Esophagus squamous epithelium (tissue), 4 donors: Measurements from ENCODE around the gene CEMIP.

Experiments
- POLR2A ChIP-seq, 4 donors: fragments of 450-650 bp; IDR thresholded peaks; one replicate each; pipeline ENCODE4 v1.6.1; 2017; ENCODE audit warnings: antibody characterized with exemption in 4 of 4, mild to moderate bottlenecking in 4 of 4, moderate library complexity in 3 of 4
- TF ChIP-seq, protein P1 (sequence below), 6 experiments: fragments of 450-650 bp in 4 of 6; fragments of 200-600 bp in 2 of 6; sonication (generic) in 2 of 6; IDR thresholded peaks; one replicate each; pipeline ENCODE4 v1.5.1; 2016 to 2019; ENCODE audit warnings: antibody characterized with exemption in 6 of 6, mild to moderate bottlenecking in 4 of 6, moderate library complexity in 4 of 6

DNA sequence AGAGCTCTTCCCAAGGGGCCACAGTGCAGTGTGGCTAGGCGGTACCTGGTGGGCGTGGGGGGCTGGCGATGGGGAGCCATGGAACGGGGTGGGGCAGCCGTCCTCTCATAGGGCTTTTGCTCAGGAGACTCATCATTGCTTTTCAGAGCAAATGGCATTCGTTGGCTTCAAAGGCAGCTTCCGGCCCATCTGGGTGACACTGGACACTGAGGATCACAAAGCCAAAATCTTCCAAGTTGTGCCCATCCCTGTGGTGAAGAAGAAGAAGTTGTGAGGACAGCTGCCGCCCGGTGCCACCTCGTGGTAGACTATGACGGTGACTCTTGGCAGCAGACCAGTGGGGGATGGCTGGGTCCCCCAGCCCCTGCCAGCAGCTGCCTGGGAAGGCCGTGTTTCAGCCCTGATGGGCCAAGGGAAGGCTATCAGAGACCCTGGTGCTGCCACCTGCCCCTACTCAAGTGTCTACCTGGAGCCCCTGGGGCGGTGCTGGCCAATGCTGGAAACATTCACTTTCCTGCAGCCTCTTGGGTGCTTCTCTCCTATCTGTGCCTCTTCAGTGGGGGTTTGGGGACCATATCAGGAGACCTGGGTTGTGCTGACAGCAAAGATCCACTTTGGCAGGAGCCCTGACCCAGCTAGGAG, 169.6 kb downstream of the CEMIP start:
- no peak for TF ChIP-seq POLR2A (IDR thresholded peaks at IDR 0.05)
- TF ChIP-seq, protein P1, sequence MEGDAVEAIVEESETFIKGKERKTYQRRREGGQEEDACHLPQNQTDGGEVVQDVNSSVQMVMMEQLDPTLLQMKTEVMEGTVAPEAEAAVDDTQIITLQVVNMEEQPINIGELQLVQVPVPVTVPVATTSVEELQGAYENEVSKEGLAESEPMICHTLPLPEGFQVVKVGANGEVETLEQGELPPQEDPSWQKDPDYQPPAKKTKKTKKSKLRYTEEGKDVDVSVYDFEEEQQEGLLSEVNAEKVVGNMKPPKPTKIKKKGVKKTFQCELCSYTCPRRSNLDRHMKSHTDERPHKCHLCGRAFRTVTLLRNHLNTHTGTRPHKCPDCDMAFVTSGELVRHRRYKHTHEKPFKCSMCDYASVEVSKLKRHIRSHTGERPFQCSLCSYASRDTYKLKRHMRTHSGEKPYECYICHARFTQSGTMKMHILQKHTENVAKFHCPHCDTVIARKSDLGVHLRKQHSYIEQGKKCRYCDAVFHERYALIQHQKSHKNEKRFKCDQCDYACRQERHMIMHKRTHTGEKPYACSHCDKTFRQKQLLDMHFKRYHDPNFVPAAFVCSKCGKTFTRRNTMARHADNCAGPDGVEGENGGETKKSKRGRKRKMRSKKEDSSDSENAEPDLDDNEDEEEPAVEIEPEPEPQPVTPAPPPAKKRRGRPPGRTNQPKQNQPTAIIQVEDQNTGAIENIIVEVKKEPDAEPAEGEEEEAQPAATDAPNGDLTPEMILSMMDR (IDR thresholded peaks at IDR 0.05): no peak
